ENCODE measurements around the gene GARIN5A.

Gene GARIN5A

DNA sequence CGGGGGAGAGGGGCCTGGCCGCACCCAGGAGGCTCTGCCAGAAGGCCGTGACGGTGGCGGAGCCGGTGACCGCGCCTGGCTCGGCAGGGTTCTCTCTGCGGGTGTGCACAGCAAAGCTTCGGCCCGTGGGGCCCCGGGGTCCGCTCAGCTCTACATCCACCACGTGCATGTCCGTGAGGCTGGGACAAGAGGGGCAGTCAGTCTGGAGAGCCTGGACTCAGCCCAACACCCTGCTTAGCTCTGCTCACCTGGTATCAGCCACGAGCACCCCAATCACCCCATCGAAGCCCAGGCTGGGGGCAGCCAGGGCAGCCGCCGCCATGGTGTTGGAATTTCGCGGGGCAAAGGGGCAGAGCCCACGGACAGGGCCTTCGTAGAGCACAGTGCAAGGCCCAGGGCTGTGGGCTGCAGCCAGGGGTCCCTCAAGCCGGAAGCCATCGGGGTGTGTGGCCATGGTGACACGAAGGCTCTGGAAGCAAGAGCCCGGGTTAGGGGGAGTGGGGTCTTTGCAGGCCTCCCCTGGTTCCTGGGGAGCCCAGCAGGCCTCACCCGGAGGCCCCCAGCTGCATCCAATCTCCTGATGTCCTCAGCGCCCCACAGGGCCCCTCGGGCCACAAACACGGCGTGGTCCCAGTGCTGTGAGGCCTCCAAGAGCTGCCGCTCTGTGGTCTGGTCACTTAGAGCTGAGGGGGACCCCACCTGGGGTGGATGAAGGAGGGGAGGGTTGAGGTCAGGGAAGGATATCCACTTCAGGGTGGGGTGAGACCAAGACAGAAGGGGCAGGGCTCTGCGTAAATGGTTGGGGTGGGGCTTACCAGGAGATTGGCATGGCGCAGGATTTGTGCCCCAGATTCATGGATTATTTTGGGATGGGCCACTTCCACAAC lies 35.7 kb upstream of the GARIN5A start:
- Histone ChIP-seq H3K9me3 (ENCODE audit: control insufficient read depth, insufficient read depth, low read length) (no peaks in the 10 kb centered on the region), H3K36me3 (ENCODE audit: insufficient read depth, low read length) (no peaks in the 10 kb centered on the region), H3K4me1 (ENCODE audit: insufficient read depth, low read length) (no peaks in the 10 kb centered on the region; the same call in 1 of the 2 replicates), H3K9ac (ENCODE audit: low read depth, low read length) (peak overlapping the region; percentile 83)

DNA sequence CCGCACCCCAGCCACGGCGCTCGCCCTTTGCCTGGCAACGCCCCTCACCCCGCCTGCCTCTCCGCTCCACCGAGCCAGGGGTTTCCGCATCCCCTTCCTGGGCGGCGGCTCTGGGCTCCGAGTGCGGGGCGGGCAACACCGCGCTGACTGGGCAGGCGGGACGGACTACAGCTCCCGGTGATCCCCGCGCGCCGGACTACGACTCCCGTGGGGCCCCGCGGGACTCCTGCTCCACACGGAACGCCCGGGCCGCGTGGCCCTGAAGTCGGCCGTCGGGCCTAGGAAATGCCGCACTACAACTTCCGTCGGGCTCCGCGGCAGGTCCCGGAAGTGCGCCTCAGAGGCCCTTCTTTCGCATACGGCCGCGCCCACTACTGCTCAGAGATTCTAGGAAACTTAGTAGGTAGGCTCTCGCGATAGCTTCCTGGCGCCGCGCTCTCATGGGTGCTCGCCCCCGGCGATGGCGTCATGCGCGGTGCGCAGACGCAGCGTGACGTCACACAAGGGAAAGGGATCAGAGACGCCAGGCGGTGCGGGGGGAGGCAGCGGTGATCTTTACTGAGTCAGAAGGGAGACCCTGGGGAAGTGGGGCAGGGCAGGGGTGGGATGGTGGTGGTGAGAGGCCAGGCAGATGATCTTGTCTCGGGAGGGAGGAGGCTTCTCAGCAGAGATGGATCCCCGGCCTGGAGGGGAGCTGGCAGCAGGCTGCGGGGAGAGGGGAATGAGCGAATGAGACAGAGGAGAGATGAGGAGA lies 34.6 kb upstream of the GARIN5A start, which contains the start of gene JOSD2:
Gene JOSD2, minus strand, starts transcription at position 123 of the 754 bp plus-strand sequence. CDS start 760 bp downstream, outside the sequence.
- H3K4me1 ChIP-seq (ENCODE audit: insufficient read depth, low read length), result no peaks in the 10 kb centered on the region; the same call in 1 of the 2 replicates
- no peaks in the 10 kb centered on the region for H3K36me3 ChIP-seq (ENCODE audit: insufficient read depth, low read length)
- H3K9me3 ChIP-seq (ENCODE audit: control insufficient read depth, insufficient read depth, low read length), result no peaks in the 10 kb centered on the region
- H3K9ac ChIP-seq (ENCODE audit: low read depth, low read length), result peak within 1 kb of the TSS; percentile 83

GRCh38 chr19:50510700-50511068 lies 34.0 kb upstream of the GARIN5A start:
- H3K9ac ChIP-seq (ENCODE audit: low read depth, low read length), result peak overlapping the region; percentile 55; the same call in 1 of the 2 replicates

GRCh38 chr19:50510121-50510670 lies 33.5 kb upstream of the GARIN5A start:
- Histone ChIP-seq H3K9me3 (ENCODE audit: control insufficient read depth, insufficient read depth, low read length) (no peaks in the 10 kb centered on the region), H3K4me1 (ENCODE audit: insufficient read depth, low read length) (no peaks in the 10 kb centered on the region; the same call in 1 of the 2 replicates), H3K36me3 (ENCODE audit: insufficient read depth, low read length) (no peaks in the 10 kb centered on the region), H3K9ac (ENCODE audit: low read depth, low read length) (peak overlapping the region; percentile 55; the same call in 1 of the 2 replicates)

More at GRCh38 chr19:50510700-50511068, 34.0 kb upstream of the GARIN5A start:
- no peaks in the 10 kb centered on the region for H3K9me3 ChIP-seq (ENCODE audit: control insufficient read depth, insufficient read depth, low read length)
- no peaks in the 10 kb centered on the region; the same call in 1 of the 2 replicates for H3K4me1 ChIP-seq (ENCODE audit: insufficient read depth, low read length)
- no peaks in the 10 kb centered on the region for H3K36me3 ChIP-seq (ENCODE audit: insufficient read depth, low read length)

DNA sequence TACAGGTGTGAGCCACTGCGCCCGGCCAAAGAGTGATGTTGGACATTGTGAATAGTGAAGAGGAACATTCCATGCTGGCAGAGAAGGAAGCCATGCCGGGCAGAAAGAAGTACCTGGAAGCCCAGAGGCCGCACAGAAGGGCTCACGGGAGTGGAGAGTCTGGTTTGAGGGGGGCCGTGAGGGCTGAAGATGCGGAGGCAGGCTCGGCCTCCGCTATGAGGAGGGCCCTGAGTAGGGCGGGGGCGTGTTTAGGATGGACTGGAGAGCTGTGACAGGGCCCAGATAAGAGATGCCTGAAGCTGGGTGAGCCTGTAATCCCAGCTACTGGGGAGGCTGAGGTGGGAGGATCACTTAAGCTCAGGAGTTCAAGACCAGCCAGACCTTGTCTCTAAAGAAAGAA lies 32.7 kb upstream of the GARIN5A start:
- Histone ChIP-seq H3K36me3 (ENCODE audit: insufficient read depth, low read length) (no peaks in the 10 kb centered on the region), H3K4me1 (ENCODE audit: insufficient read depth, low read length) (no peaks in the 10 kb centered on the region; the same call in 1 of the 2 replicates), H3K9ac (ENCODE audit: low read depth, low read length) (no peak overlapping the region), H3K9me3 (ENCODE audit: control insufficient read depth, insufficient read depth, low read length) (no peaks in the 10 kb centered on the region)

DNA sequence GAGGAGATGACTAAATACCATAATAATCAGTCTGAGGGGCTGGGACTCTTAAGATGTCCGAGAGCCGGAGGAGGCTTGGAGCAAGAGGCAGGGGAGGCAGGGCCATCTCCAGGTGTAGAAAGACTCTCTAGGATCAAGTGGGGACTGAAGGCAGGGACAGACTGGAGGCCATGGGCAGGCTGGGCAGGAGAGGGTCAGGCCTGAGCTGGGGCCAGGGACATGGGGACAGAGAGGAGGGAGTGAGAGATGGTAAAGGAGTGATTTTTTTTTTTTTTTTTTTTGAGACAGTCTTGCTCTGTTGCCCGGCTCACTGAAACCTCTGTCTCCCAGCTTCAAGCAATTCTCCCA lies 32.2 kb upstream of the GARIN5A start:
- Histone ChIP-seq H3K36me3 (ENCODE audit: insufficient read depth, low read length) (no peaks in the 10 kb centered on the region), H3K9ac (ENCODE audit: low read depth, low read length) (no peak overlapping the region), H3K4me1 (ENCODE audit: insufficient read depth, low read length) (no peaks in the 10 kb centered on the region; the same call in 1 of the 2 replicates), H3K9me3 (ENCODE audit: control insufficient read depth, insufficient read depth, low read length) (no peaks in the 10 kb centered on the region)

GRCh38 chr19:50507376-50507775 lies 30.7 kb upstream of the GARIN5A start:
- Histone ChIP-seq H3K36me3 (ENCODE audit: insufficient read depth, low read length) (no peaks in the 10 kb centered on the region), H3K9ac (ENCODE audit: low read depth, low read length) (no peak overlapping the region), H3K4me1 (ENCODE audit: insufficient read depth, low read length) (no peaks in the 10 kb centered on the region; the same call in 1 of the 2 replicates), H3K9me3 (ENCODE audit: control insufficient read depth, insufficient read depth, low read length) (no peaks in the 10 kb centered on the region)

DNA sequence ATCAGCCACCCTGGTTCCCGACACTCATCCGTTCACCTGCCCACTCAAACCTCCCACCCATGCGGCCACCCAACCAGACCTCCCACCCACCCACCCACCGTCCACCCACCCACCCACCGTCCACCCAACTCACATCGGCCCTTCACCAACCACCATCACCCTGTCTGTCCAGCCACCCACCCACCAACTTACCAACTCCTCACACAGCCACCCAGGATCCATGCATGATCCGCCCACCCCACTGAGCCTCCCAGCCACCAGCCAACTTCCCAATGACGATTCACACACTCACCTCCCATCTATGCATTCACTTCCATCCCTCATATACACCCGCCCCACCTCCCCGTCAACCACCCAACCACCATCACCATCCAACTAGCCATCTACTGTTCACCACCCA lies 30.1 kb upstream of the GARIN5A start:
- H3K36me3 ChIP-seq (ENCODE audit: insufficient read depth, low read length), result no peaks in the 10 kb centered on the region
- H3K9ac ChIP-seq (ENCODE audit: low read depth, low read length), result no peak overlapping the region

DNA sequence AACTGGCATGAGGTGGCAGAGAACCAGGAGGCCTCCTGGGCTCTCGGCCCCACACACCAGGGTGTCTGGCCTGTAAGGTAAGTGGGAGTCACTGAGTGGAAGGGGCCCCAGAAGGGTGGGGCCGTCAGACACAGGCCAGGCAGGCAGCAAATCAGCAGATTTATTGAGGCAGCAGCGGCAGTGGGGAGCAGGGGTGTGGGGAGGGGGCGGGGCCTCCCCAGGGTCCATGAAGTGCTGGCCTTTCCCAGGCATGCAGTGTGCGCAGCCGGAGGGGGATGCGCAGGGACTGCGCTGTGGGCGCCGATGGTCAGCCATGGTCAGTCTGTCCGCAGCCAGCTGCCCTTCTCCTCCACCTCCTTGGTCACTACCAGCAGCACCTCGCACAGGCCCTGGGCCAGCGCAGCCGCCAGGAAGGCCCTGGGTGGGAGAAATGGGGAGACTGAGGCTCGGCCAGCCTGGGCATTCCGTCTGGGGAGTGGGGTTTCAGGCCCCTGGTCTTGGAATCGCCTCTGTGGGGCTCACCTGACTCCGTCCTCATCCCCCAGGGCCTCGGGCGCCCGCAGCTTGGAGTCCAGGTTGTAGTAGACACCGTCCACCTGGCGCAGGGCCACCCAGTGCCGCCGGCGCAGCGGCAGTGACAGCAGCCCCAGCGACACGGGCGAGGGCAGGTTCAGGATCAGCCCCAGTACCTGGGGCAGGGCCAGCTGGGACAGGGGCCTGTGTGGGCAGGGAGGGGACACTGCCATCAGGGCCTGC lies 29.4 kb upstream of the GARIN5A start:
- Histone ChIP-seq H3K4me1 (ENCODE audit: insufficient read depth, low read length) (peaks cover 7% of the 10 kb centered on the region; the same call in 1 of the 2 replicates), H3K9ac (ENCODE audit: low read depth, low read length) (no peak overlapping the region), H3K36me3 (ENCODE audit: insufficient read depth, low read length) (no peaks in the 10 kb centered on the region), H3K9me3 (ENCODE audit: control insufficient read depth, insufficient read depth, low read length) (no peaks in the 10 kb centered on the region)

More for the DNA sequence above, 30.1 kb upstream of the GARIN5A start:
- Histone ChIP-seq H3K9me3 (ENCODE audit: control insufficient read depth, insufficient read depth, low read length) (no peaks in the 10 kb centered on the region), H3K4me1 (ENCODE audit: insufficient read depth, low read length) (peaks cover under 1% of the 10 kb centered on the region; the same call in 1 of the 2 replicates)

- peaks cover 10% of the 10 kb centered on the region; the same call in 1 of the 2 replicates for H3K4me1 ChIP-seq (ENCODE audit: insufficient read depth, low read length)
Measured at GRCh38 chr19:50501568-50502475, 25.2 kb upstream of the GARIN5A start.

GRCh38 chr19:50501186-50501567 lies 24.5 kb upstream of the GARIN5A start:
- Histone ChIP-seq H3K36me3 (ENCODE audit: insufficient read depth, low read length) (no peaks in the 10 kb centered on the region), H3K9me3 (ENCODE audit: control insufficient read depth, insufficient read depth, low read length) (no peaks in the 10 kb centered on the region), H3K4me1 (ENCODE audit: insufficient read depth, low read length) (peaks cover 10% of the 10 kb centered on the region; the same call in 1 of the 2 replicates), H3K9ac (ENCODE audit: low read depth, low read length) (no peak overlapping the region)

More at GRCh38 chr19:50501568-50502475, 25.2 kb upstream of the GARIN5A start:
- Histone ChIP-seq H3K9me3 (ENCODE audit: control insufficient read depth, insufficient read depth, low read length) (no peaks in the 10 kb centered on the region), H3K36me3 (ENCODE audit: insufficient read depth, low read length) (no peaks in the 10 kb centered on the region), H3K9ac (ENCODE audit: low read depth, low read length) (no peak overlapping the region)

DNA sequence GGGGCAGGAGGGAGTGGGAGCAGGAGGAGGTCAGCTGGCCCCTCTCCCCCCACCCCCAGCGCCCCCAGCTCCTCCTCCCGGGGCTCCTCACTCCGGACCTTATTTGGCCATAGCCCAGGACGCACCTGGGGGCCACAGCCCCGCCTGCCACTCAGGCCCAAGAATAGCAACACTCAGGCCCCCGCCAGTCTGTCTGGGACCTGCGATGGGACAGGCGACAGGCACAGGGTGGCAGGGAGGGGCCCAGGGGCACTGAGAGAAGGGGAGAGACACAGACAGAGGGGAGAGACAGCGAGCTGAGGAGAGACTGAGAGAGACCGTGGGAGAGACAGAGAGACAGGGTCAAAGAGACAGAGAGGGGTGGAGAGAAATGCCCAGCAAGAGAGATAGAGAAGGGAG lies 24.1 kb upstream of the GARIN5A start:
- Histone ChIP-seq H3K36me3 (ENCODE audit: insufficient read depth, low read length) (no peaks in the 10 kb centered on the region), H3K9ac (ENCODE audit: low read depth, low read length) (no peak overlapping the region), H3K4me1 (ENCODE audit: insufficient read depth, low read length) (peaks cover 10% of the 10 kb centered on the region; the same call in 1 of the 2 replicates), H3K9me3 (ENCODE audit: control insufficient read depth, insufficient read depth, low read length) (no peaks in the 10 kb centered on the region)

All from ES-I3 (cell line).